Panc1 (cell line): Measurements from ENCODE around the gene XNDC1N. TPM values are rescaled to one million over a fixed set of nuclear protein-coding genes. Genes with fewer than 3 reads are reported as not detected.

Source experiments
- ATAC-seq: fragments of 200-7000 bp; cut with Tn5 transposase; 2 replicates; pipeline ENCODE4 v1.9.1; 2020; ENCODE audit warnings: mild to moderate bottlenecking, moderate library complexity
- BruUV-seq: library from RNA; stranded (reverse); fragments of 400-500 nt; replicated peaks from 2 replicates; lab custom pipeline; 2021; lab: Mats Ljungman, UMichigan
- CTCF ChIA-PET: fragments of 300-600 bp; sonication (Branson Sonifier 250); formaldehyde crosslinking; loops from one replicate; lab custom pipeline; 2022; ENCODE audit warnings: antibody characterized with exemption; lab: Charles Lee
- POLR2A ChIA-PET: fragments of 300-600 bp; sonication (Branson Sonifier 250); formaldehyde crosslinking; loops from one replicate; lab custom pipeline; 2022; ENCODE audit warnings: antibody characterized with exemption; lab: Charles Lee
- DNase-seq: peaks from one replicate; pipeline ENCODE4 v3.0.0-alpha.2; 2010; ENCODE audit warnings: low read depth, low spot score
- H3K27ac ChIP-seq: 2 replicates; pipeline ENCODE4 v1.5.1; 2011; ENCODE audit warnings: mild to moderate bottlenecking, low read length, inconsistent platforms
- H3K27me3 ChIP-seq: fragments of 200-500 bp; sonication (Bioruptor generic); 2 replicates; pipeline ENCODE4 v1.6.0; 2014; ENCODE audit warnings: low read length, inconsistent platforms; ENCODE audit not compliant: control insufficient read depth, insufficient read depth
- H3K36me3 ChIP-seq: fragments of 200-500 bp; sonication (Bioruptor generic); 2 replicates; pipeline ENCODE4 v1.5.1; 2014; ENCODE audit warnings: inconsistent platforms, mild to moderate bottlenecking, low read length, moderate library complexity; ENCODE audit not compliant: control insufficient read depth, insufficient read depth
- H3K4me1 ChIP-seq: 2 replicates; pipeline ENCODE4 v1.5.1; 2011; ENCODE audit warnings: inconsistent platforms, mild to moderate bottlenecking, low read length, moderate library complexity; ENCODE audit not compliant: control insufficient read depth, insufficient read depth
- H3K4me3 ChIP-seq, 2 experiments: 2 replicates each; pipeline ENCODE4 v1.5.1; 2011 to 2012; ENCODE audit warnings: low read depth in 2 of 2, low read length in 2 of 2, mild to moderate bottlenecking in 2 of 2, inconsistent platforms in 1 of 2, moderate library complexity in 1 of 2
- H3K9me3 ChIP-seq: fragments of 200-500 bp; sonication (Bioruptor generic); 2 replicates; pipeline ENCODE4 v1.5.1; 2014; ENCODE audit warnings: low read depth, mild to moderate bottlenecking, inconsistent platforms, low read length, moderate library complexity; ENCODE audit not compliant: control insufficient read depth, insufficient read depth
- CTCF ChIP-seq: fragments of 450-650 bp; IDR thresholded peaks from 2 replicates; pipeline ENCODE4 v1.5.1; 2017; ENCODE audit warnings: mild to moderate bottlenecking
- POLR2AphosphoS5 ChIP-seq: IDR thresholded peaks from 2 replicates; pipeline ENCODE4 v1.6.1; 2012; ENCODE audit warnings: mild to moderate bottlenecking, low read depth, low read length, moderate library complexity
- REST ChIP-seq, 2 experiments: IDR thresholded peaks; 2 replicates each; pipeline ENCODE4 v1.6.1; 2011 to 2012; ENCODE audit warnings: low read depth in 2 of 2, control low read depth in 1 of 2, low read length in 1 of 2, mild to moderate bottlenecking in 1 of 2, moderate library complexity in 1 of 2; ENCODE audit not compliant: insufficient read depth in 1 of 2
- SIN3A ChIP-seq: IDR thresholded peaks from 2 replicates; pipeline ENCODE4 v1.6.1; 2012; ENCODE audit warnings: low read depth, mild to moderate bottlenecking, low read length, moderate library complexity, borderline replicate concordance; ENCODE audit not compliant: insufficient read depth
- TCF7L2 ChIP-seq: IDR thresholded peaks from 2 replicates; pipeline ENCODE4 v1.6.1; 2011; ENCODE audit warnings: mild to moderate bottlenecking, low read depth, low read length, inconsistent platforms
- in situ Hi-C: cut with HindIII; loops from 2 replicates; pipeline ENCODE4 v1.10.0; 2016; ENCODE audit warnings: low sequenced_read_pairs, low pct_unique_long_range_greater_than_20kb
- intact Hi-C: fragments of 100-400 bp; cut with micrococcal nuclease; formaldehyde crosslinking; loops from one replicate; pipeline ENCODE4 v1.10.0; 2022; ENCODE audit not compliant: unreplicated experiment
- total RNA-seq: library from RNA; stranded (reverse); gene quantifications from one replicate; pipeline ENCODE4 v1.2.1, GENCODE V29; 2021; ENCODE audit not compliant: unreplicated experiment

The XNDC1N gene
- total RNA-seq, 1 experiment from 2014 or later = 11.5 TPM

GRCh38 chr11:71935338-71935925, 7.0 kb upstream of the XNDC1N start:
- DNase-seq = no peak
- peaks cover 15% of the 10 kb centered on the region; the same call in 1 of the 2 replicates for H3K4me1 ChIP-seq
- H3K27ac ChIP-seq = no peak overlapping the region
- ChIA-PET CTCF (no interaction called here), POLR2A (no interaction called here)
- in situ Hi-C loops = no loop called here
- no peaks in the 10 kb centered on the region for H3K9me3 ChIP-seq
- no peaks in the 10 kb centered on the region for H3K27me3 ChIP-seq
- no peak for ATAC-seq
- intact Hi-C loops = no loop called here
- no peaks in the 10 kb centered on the region for H3K36me3 ChIP-seq
- TF ChIP-seq CTCF = no peak
- no peak for TF ChIP-seq SIN3A
- no peak for TF ChIP-seq TCF7L2
- TF ChIP-seq POLR2AphosphoS5 = no peak
- TF ChIP-seq REST (IDR thresholded peaks at IDR 0.05; ENCODE audit: insufficient read depth in 1 of 2, low read depth in 2 of 2, low read length in 1 of 2) = no peak
- H3K4me3 ChIP-seq = no peak overlapping the region
- BruUV-seq = no TSS peak

GRCh38 chr11:71934213-71934612, 5.8 kb upstream of the XNDC1N start:
- ATAC-seq = no peak
- H3K4me1 ChIP-seq = peaks cover 22% of the 10 kb centered on the region
- ChIA-PET POLR2A (no interaction called here), CTCF (no interaction called here)
- H3K4me3 ChIP-seq = no peak overlapping the region
- no peak overlapping the region for H3K27ac ChIP-seq
- H3K27me3 ChIP-seq = no peaks in the 10 kb centered on the region
- intact Hi-C loops (no loop called here), in situ Hi-C loops (no loop called here)
- H3K36me3 ChIP-seq = no peaks in the 10 kb centered on the region; the same call in 1 of the 2 replicates
- no peak for TF ChIP-seq SIN3A
- no peak for TF ChIP-seq REST (IDR thresholded peaks at IDR 0.05; ENCODE audit: insufficient read depth in 1 of 2, low read depth in 2 of 2, low read length in 1 of 2)
- TF ChIP-seq TCF7L2 = no peak
- no peak for TF ChIP-seq CTCF
- TF ChIP-seq POLR2AphosphoS5 = no peak
- no peaks in the 10 kb centered on the region for H3K9me3 ChIP-seq
- BruUV-seq = no TSS peak
- no peak for DNase-seq
